CD4-positive, alpha-beta T cell treated with Interleukin-1 beta for 1 hour (primary cell): ENCODE data around the gene RRP15.

ENCODE experiments used
- DNase-seq, 2 donors: peaks; one replicate each; pipeline ENCODE4 v3.0.0-alpha.2; 2020 to 2022

RRP15 gene

DNA sequence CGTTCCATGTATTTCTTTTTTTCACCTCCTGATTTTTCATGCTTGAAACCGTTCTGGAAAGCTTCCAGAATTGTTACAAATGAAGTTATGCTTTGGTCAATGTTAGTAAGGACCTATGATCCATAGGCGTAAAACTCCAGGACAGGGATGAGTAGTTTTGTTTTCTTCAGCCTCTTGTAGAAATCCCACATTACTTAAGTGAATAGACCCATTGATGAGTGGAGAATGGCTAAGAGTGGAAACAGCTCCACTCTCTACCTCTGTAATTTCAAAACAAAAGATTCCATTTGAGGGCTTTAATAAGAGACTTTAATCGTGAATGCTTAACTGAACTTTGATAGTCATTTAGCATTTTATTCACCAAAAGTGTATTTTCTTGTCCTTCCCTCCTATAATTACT is 57.0 kb downstream of the RRP15 start:
- DNase-seq, result no peak

DNA sequence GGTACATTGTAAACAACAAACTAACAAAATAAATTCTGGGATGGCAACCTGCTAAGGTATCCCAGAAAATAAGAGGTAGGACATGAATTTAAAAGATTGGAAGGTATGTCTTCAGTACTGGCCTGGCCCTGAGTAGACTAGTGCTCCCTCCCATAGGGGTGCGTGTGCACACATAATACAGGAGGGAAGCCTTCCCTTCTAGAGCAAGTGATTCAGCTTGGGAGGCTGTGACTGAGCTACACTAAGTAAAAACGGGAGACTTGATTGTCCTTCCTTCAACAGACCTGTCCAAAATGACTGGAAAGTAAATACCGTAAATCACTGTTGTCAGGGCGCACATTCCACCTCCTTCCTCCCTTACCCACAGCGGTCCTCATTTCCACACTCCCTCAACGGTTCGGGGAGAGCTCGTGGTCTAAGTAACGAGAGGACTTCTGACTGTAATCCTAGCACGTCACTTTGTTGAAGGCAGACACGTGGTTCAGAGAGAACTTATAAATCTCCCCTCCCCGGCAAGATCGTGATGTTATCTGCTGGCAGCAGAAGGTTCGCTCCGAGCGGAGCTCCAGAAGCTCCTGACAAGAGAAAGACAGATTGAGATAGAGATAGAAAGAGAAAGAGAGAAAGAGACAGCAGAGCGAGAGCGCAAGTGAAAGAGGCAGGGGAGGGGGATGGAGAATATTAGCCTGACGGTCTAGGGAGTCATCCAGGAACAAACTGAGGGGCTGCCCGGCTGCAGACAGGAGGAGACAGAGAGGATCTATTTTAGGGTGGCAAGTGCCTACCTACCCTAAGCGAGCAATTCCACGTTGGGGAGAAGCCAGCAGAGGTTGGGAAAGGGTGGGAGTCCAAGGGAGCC is 60.0 kb downstream of the RRP15 start, which contains the start of gene TGFB2:
Gene TGFB2 (plus strand): TSS at position 523 of the 859 bp plus-strand sequence. CDS start 1,366 bp downstream, outside the sequence.
- DNase-seq, result peak; percentile 15 to 24

DNA sequence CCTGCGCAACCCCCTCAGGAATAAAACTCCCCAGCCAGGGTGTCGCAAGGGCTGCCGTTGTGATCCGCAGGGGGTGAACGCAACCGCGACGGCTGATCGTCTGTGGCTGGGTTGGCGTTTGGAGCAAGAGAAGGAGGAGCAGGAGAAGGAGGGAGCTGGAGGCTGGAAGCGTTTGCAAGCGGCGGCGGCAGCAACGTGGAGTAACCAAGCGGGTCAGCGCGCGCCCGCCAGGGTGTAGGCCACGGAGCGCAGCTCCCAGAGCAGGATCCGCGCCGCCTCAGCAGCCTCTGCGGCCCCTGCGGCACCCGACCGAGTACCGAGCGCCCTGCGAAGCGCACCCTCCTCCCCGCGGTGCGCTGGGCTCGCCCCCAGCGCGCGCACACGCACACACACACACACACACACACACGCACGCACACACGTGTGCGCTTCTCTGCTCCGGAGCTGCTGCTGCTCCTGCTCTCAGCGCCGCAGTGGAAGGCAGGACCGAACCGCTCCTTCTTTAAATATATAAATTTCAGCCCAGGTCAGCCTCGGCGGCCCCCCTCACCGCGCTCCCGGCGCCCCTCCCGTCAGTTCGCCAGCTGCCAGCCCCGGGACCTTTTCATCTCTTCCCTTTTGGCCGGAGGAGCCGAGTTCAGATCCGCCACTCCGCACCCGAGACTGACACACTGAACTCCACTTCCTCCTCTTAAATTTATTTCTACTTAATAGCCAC is 60.7 kb downstream of the RRP15 start:
- peak; percentile 30 to 40 for DNase-seq

DNA sequence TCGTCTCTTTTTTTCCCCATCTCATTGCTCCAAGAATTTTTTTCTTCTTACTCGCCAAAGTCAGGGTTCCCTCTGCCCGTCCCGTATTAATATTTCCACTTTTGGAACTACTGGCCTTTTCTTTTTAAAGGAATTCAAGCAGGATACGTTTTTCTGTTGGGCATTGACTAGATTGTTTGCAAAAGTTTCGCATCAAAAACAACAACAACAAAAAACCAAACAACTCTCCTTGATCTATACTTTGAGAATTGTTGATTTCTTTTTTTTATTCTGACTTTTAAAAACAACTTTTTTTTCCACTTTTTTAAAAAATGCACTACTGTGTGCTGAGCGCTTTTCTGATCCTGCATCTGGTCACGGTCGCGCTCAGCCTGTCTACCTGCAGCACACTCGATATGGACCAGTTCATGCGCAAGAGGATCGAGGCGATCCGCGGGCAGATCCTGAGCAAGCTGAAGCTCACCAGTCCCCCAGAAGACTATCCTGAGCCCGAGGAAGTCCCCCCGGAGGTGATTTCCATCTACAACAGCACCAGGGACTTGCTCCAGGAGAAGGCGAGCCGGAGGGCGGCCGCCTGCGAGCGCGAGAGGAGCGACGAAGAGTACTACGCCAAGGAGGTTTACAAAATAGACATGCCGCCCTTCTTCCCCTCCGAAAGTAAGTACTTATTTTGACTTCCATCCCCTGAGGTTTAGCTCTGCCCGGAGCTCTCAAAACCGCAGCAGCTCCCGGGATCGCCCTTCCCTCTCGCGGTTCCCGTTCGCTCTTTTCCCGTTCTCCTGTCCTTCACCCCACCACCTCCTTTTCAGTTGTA is 61.5 kb downstream of the RRP15 start:
- DNase-seq, result no peak

DNA sequence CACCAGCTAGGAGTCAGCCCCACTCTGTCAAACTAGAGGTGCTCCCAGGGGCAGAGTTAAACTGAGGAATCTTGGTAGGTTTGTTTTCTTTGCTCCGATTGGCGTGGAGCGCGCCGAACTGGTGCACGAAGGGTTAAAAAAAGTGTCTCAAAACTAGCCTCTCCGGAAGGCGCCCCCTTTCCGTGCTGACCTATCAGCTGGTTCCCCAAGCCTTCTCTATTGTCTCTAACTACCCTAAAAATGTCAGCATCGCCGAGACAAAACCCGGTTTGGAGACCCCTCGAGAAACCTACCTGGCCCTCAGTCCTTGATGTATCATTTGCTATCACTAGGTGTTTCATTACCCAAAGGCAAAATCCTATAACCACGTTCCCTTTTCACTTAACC is 62.2 kb downstream of the RRP15 start:
- no peak for DNase-seq

DNA sequence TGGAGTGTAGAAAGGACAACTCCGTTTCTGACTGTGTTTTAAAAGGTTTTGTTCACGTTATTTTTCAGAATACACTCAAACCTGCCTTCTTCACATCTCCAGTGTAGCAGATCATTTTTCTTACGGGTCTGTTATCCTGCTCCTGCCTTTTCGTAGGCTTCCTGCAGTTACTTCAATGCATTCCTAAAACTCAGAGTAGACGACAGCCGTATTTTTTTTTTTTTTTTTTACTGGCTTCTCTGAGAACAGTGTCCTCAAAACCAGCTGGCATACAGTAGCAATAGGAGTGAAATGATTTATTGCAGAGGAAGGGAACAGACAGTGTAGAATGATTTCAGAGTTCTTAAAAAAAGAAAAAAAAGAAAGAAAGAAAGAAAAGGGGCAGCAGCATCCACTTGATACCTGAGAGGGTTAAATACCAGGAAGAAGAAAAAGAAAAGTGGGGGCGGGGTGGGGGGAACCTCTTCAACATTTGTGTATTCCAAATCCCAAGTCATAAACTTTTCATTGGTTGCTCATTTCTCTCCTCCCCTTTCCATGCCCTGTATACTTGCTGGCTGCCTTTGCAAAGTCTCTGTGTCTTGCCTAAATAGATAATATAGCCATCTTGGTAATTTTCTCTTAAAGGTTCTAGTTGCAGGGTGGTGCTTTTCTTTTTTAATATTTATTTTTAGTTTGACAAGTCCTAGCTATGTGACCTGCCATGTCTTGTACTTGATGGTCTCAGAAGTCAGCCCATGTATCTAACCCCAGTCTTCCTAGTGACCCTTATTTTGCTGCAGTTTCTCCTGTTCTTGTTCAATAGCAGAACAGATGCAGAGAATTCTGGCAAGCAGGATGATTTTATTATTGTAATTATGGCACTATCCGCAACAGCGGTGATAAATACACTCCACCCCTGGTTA is 62.9 kb downstream of the RRP15 start:
- DNase-seq, result no peak

DNA sequence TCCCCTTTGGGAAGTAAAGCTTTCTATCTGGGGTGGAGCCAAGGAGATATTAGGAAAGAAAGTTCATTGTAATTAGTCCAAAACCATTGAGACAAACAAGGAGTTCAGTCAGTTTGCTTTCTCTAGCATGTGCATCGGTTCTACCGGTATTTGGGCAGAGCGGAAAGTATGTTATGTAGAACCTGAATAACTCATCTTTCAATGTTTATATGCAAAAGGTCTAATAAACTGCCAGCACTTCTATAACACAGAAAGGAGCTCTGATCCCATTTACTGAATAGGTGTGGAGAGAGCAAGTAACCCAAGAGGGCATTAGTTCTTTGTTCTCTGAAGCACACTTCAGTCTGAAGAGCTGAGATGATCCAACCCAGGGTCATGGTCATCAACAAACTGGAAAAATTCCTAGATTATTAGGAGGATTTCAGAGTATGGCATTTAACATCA is 63.6 kb downstream of the RRP15 start:
- DNase-seq, result no peak

DNA sequence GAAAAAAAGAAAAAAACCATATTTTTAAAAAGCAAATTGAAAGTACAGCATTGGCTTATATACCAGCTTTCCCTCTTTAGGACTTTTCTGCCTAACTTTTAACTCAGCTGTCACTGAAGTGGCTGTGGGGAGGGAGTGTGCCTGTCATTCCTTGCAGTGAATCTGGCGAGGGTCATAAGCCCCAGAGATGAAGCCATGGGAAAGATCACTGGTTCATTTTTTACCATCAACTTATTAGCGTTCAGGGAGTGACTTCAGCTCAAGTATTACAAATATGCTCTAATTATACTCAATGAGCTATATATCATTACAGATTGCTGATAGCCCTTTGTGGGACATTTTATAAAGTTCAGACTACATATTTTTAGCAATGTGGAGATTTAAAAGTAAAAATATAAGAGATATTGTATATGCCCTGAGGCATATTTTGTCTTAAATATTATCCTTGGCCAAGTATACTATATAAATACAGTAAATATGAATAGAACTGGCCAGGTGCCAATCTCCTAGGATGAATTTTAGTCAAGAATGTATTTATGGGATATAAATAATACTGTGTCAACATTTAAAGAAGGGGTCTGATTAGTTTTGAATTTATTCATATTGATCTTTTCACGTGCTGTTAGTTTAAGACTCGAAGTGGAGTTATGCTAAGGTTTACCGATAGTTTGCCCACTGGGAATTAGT is 64.4 kb downstream of the RRP15 start:
- no peak for DNase-seq

DNA sequence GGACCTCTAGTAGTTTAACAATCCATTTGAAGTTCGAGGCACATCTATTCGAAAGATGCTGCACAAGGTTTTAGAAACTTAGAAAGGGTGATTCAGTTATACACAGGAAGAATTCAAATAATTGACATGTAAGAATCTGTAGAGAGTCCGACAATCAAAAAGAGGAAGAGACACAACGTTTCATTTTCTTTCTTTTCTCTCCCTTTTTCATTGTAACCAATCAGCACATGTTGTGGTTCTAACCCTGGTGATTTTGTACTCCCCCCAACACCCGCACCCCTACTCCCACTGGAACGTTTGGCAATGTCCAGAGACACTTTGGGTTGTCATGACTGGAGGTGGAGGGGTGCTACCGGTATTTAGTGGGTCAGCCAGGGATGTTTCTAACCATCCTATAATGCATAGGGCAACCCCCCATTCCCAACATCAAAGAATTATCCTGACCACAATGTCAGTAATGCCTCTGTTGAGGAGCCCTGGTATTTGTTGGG is 65.0 kb downstream of the RRP15 start:
- no peak for DNase-seq

DNA sequence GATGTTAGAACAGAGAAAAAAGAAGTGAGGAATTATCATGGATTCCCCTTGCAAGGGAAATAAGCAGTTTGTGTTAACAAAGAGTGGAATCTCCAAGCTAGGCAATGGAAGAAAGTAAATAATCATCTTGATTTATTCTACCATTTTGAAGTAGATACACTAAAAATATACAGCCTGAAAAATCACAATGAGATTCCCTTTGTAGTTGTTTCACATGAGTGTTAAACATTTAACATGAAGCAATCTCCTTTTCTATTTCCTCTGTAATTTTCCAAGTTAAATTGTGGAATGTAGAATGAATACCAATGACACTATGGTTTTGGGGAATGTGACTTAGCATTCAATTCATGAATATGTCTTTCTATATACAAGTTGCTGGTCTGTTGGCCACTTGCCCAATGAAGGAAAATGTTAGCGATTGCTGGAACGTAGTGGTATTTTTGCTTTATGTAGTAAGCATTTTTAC is 65.7 kb downstream of the RRP15 start:
- no peak for DNase-seq

DNA sequence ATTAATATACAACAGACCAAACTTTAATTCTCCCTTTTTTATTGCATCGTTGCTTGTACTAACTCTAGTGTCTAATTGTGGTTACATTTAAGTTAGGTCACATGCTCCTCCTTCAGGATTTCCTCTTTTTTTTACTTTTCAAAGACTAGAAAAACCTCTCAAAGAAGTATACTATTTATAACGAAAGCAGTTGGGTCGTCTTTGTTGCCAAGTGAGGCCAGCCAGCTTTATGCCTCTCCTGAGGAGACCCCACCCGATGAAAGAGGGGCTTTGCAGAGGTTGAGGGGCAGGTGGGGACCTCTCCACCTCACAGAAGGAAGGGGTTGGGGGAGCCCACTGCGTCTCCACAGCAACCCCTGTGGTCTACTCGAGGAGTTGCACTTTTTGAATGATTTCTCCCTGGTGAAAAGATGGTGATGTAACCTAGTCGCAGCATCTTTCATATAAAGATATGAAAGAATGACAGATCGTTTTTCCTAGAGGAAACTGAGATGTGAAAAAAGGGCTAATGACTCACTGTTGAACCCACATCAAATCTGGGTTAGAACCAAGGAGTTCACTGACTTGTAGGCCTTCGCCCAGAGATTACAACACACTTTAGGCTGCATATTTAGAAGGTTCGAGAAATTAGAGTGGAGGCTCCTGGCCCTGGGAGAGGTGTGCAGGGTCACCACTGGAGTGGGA is 66.4 kb downstream of the RRP15 start:
- DNase-seq, result peak; percentile 26 to 33

DNA sequence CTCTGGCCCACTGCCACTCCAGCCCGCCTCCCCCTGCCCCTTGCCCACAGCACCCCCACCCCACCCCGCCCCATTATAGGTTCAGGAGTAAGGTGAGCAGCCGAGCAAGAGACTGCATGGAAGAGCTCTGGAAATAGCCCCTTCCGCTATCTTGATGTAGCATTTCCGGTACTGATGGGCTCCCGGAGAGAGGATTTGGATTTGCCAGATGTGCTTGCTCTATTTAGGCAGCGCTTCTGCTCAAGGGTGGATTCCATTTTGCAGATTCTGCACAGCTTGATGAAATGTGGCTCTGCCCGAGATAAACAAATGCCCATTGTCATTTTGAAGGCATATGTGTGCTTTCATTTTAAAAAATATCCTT is 67.0 kb downstream of the RRP15 start:
- DNase-seq, result no peak

DNA sequence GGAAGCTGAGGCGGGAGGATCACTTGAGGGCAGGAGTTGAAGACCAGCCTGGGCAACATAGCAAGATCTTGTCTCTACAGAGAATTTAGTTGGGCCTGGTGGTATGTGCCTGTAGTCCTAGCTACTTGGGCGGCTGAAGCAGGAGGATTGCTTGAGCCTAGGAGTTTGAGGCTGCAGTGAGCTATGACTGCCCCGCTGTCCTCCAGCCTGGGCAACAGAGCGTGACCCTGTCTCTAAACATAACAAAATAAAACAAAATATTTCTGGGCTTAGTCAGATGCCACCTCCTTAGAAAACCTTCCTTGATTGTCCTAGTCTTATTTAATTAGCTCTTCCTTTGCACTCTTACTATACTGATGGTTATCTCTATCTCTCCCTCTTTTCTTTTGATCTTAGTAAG is 68.6 kb downstream of the RRP15 start:
- DNase-seq, result no peak

DNA sequence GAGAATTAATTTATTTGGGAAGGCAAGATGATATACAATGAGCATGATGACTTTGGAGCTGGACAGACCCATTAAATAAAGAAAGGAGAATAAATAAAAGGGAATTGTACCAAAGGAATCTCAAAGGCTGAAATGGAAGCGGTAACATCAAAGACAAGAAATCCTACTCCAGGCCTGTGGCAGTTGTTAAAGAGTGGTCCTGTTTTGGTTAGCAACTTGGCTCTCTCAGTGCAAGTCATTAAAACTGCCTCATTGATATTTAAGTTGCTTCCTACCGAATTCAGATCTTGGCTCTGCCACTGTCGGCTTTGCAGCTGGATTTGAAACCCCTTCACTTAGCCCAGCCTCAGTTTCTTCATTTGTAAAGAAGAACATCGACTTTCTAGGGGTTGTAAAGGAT is 70.2 kb downstream of the RRP15 start:
- DNase-seq, result no peak

DNA sequence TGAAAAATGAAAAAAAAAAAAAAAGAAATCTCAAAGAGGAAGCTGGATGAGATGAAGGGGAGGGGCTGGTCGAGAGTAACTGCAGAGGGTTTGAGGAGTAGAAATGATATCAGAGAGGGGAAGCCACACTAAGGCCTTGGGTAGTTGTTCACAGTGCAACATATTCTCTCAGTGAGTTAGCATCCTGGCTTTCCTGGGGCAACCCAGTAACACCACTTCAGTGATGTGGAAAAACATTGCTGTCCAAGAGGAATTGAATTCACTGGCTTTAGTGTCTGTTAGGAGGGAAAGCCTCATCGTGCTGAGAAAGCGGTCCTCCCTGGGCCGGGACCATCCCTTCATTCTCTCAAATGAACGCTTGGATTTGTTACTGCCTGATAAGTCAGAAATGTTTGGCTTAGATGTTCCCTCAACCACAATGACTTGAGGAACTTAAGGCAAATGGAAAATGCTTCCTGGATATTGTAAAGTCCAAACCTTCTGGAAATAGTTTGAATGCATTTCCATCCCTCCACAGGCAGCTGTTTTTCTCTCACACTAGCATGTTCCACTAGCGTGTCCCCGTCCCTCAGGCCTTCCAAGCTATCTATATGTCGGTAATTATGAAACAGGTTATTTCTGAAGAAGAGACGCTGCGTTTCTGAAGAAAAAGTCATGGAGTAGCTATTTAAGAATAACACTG is 72.3 kb downstream of the RRP15 start:
- DNase-seq, result no peak

DNA sequence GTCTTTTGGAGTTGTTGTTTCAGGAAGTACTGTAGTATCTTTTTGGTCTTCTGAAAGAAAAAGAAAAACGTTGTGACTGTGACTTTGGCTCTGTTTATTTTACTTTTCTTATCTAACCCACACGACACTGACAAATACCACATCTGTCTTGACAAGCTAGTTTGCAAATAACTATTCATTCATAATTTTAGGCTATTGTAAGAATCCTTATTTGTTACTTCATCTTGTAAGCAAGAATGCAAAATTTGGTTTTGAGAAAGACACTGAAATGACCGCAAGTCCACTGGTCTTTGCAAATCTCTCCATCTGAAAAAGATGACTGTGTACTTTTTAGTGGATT is 72.8 kb downstream of the RRP15 start:
- no peak for DNase-seq

DNA sequence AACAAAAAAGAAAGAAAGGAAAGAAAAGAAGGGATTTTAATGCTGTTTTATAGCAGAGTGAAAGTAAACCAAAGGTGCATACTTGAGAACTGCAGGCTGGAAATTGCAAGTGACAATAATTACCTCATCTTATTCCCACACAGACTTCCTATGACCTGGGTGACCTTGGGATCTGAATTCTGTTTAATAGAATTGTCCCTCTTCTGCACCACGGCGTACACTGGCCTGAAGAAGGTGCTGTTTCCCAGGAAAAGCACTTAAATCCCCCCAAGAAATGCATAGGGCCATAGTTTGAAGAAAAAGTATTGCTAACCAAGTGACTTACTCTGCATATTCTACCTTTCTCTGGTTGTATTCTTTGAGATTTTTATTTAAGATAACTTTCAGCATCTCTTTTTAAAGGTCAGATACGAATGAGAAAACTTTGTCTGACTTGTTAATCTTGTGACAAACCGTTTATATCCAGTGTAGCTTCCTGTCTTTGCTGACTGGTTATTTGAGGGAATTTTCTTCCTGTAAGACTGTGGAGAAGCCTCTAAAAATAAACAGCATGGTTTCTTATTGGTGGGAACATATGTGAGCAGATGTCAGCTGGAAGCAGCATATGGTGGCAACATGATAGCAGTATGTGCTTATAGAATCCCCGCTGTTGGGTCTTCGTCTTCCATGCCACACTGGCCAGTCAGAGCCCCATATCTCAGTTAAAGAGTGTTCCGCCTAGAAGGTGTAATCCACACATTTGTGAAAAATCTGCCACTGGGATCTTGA is 76.4 kb downstream of the RRP15 start:
- DNase-seq, result no peak

DNA sequence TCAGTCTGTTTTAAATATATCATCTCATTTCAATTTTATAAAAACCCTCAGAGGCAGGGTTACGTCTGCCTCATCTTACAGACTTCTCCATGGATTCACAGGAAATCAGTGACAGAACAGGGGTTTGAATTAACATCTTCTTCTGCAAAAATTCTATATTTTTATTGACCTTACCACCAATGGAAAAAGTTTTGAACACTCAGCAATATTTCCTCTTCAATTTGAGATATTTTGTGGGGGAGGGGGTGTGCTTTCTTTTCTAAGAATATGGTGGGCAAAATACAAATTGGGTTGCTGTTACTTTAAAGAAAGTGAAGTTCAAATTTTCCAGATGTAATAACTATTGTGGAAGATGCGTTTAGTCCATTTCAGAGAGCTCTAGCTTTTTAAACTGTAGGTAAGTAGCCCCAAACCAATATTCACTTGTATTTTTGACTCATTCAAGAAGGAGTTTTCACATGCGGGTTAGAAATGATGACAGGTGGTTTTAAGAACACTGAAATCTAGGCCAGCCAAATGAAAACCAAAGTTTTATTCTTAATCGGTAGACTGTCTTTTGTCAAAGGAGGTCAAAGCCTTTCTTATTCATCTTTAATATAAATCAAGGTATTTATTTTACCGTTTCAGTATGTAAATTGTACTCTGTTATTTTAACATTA is 77.5 kb downstream of the RRP15 start:
- DNase-seq, result no peak

DNA sequence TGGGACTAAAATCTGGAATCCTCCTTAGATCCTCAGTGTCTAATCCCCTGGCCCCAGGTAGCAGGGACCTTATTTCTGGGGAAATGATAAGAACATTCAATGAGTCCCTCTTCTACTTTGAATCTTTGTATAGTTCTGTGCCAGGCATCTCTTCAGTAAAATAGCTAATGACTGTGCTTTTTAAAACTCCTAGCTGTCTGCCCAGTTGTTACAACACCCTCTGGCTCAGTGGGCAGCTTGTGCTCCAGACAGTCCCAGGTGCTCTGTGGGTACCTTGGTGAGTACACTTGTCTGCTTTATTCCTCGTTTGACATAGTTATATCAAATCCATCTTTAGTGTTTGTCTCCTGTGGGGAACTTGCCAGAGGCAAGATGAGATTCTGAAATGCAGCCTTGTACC is 78.0 kb downstream of the RRP15 start:
- no peak for DNase-seq
